Neural cell (in vitro differentiated cells): ENCODE measurements around the gene CDHR5. TPM values are rescaled to one million over a fixed set of nuclear protein-coding genes. Genes with fewer than 3 reads are reported as not detected.

Experiments used
- H2AFZ ChIP-seq: fragments of 200-600, 300-800 bp; sonication (generic), shearing (Covaris generic); 2 replicates; pipeline ENCODE4 v1.6.0; 2014; ENCODE audit warnings: low read depth, mild to moderate bottlenecking, antibody characterized with exemption, low read length, moderate library complexity
- H3F3A ChIP-seq: fragments of 200-600 bp; shearing (Covaris generic); 2 replicates; pipeline ENCODE4 v1.6.1; 2016; ENCODE audit warnings: mild to moderate bottlenecking, moderate library complexity, mixed read lengths, antibody characterized with exemption, low read length; ENCODE audit not compliant: insufficient read depth, poor library complexity, severe bottlenecking
- H3K27ac ChIP-seq: fragments of 200-600, 300-800 bp; sonication (generic), shearing (Covaris generic); 2 replicates; pipeline ENCODE4 v1.5.1; 2014; ENCODE audit warnings: mild to moderate bottlenecking, low read length, moderate library complexity
- H3K27me3 ChIP-seq: fragments of 300-800, 200-600 bp; sonication (generic), shearing (Covaris generic); 2 replicates; pipeline ENCODE4 v1.6.0; 2014; ENCODE audit warnings: mild to moderate bottlenecking, low read depth, low read length, moderate library complexity; ENCODE audit not compliant: insufficient read depth
- H3K36me3 ChIP-seq: fragments of 300-800, 200-600 bp; sonication (generic), shearing (Covaris generic); 2 replicates; pipeline ENCODE4 v1.5.1; 2014; ENCODE audit warnings: mild to moderate bottlenecking, antibody characterized with exemption, low read length, moderate library complexity; ENCODE audit not compliant: insufficient read depth
- H3K4me2 ChIP-seq: fragments of 300-800, 200-600 bp; sonication (generic), shearing (Covaris generic); 2 replicates; pipeline ENCODE4 v1.6.0; 2014; ENCODE audit warnings: mild to moderate bottlenecking, low read length
- H3K4me3 ChIP-seq: fragments of 300-800, 200-600 bp; sonication (generic), shearing (Covaris generic); 2 replicates; pipeline ENCODE4 v1.5.1; 2014; ENCODE audit warnings: mild to moderate bottlenecking, low read length, moderate library complexity
- H3K79me2 ChIP-seq: fragments of 200-600 bp; shearing (Covaris generic); replicated peaks from 2 replicates; pipeline ENCODE4 v1.6.0; 2014; ENCODE audit warnings: mild to moderate bottlenecking, low read length, moderate library complexity; ENCODE audit not compliant: insufficient read depth
- H3K9ac ChIP-seq: fragments of 300-800, 200-600 bp; sonication (generic), shearing (Covaris generic); 2 replicates; pipeline ENCODE4 v1.6.1; 2016; ENCODE audit warnings: mild to moderate bottlenecking, low read length, mixed read lengths
- H3K9me2 ChIP-seq: fragments of 200-600 bp; shearing (Covaris generic); 2 replicates; pipeline ENCODE4 v1.6.1; 2016; ENCODE audit warnings: mild to moderate bottlenecking, low read length, mixed read lengths; ENCODE audit not compliant: insufficient read depth
- H3K9me3 ChIP-seq: fragments of 200-600, 300-800 bp; sonication (generic), shearing (Covaris generic); 2 replicates; pipeline ENCODE4 v1.6.1; 2016; ENCODE audit warnings: mild to moderate bottlenecking, mixed run types, low read length, moderate library complexity, mixed read lengths
- H4K20me1 ChIP-seq: fragments of 200-600 bp; shearing (Covaris generic); 2 replicates; pipeline ENCODE4 v1.6.1; 2016; ENCODE audit warnings: mild to moderate bottlenecking, mixed run types; ENCODE audit not compliant: insufficient read depth
- EP300 ChIP-seq: fragments of 450-650 bp; conservative IDR thresholded peaks from 2 replicates; pipeline ENCODE4 v1.6.1; 2014; ENCODE audit warnings: antibody characterized with exemption, mild to moderate bottlenecking, moderate library complexity; ENCODE audit not compliant: poor library complexity, severe bottlenecking
- EZH2 ChIP-seq: fragments of 200-600, 300-800 bp; shearing (Covaris generic), sonication (generic); IDR thresholded peaks from 2 replicates; pipeline ENCODE4 v1.6.1; 2014; ENCODE audit warnings: antibody characterized with exemption, low read length, borderline replicate concordance, mild to moderate bottlenecking; ENCODE audit not compliant: insufficient read depth, poor library complexity, severe bottlenecking
- MXI1 ChIP-seq: fragments of 450-650 bp; conservative IDR thresholded peaks from 2 replicates; pipeline ENCODE4 v1.6.1; 2014; ENCODE audit warnings: antibody characterized with exemption, mild to moderate bottlenecking; ENCODE audit not compliant: poor library complexity, severe bottlenecking
- POLR2AphosphoS5 ChIP-seq: IDR thresholded peaks from 2 replicates; pipeline ENCODE4 v1.6.1; 2012
- RAD21 ChIP-seq: fragments of 450-650 bp; conservative IDR thresholded peaks from 2 replicates; pipeline ENCODE4 v1.6.1; 2014; ENCODE audit warnings: antibody characterized with exemption, mild to moderate bottlenecking, moderate library complexity
- SMC3 ChIP-seq: fragments of 450-650 bp; conservative IDR thresholded peaks from 2 replicates; pipeline ENCODE4 v1.6.1; 2014; ENCODE audit warnings: antibody characterized with exemption, mild to moderate bottlenecking, moderate library complexity; ENCODE audit not compliant: poor library complexity
- TAF1 ChIP-seq: IDR thresholded peaks from 2 replicates; pipeline ENCODE4 v1.6.1; 2012; ENCODE audit warnings: low read depth
- polyA plus RNA-seq: library from polyadenylated mRNA; depleted of rRNA; stranded (reverse); fragments of >200 nt; gene quantifications from 2 replicates; pipeline ENCODE4 v1.2.3, GENCODE V29; 2014
- TF ChIP-seq, protein P1 (sequence below): fragments of 450-650 bp; IDR thresholded peaks from 2 replicates; pipeline ENCODE4 v1.5.1; 2014; ENCODE audit warnings: antibody characterized with exemption, mild to moderate bottlenecking, moderate library complexity; ENCODE audit not compliant: poor library complexity, severe bottlenecking
- TF ChIP-seq, protein P2 (sequence below): IDR thresholded peaks from 2 replicates; pipeline ENCODE4 v1.6.1; 2012; ENCODE audit warnings: borderline replicate concordance

The CDHR5 gene
- polyA plus RNA-seq, 1 donor from 2014 or later, result not detected

DNA sequence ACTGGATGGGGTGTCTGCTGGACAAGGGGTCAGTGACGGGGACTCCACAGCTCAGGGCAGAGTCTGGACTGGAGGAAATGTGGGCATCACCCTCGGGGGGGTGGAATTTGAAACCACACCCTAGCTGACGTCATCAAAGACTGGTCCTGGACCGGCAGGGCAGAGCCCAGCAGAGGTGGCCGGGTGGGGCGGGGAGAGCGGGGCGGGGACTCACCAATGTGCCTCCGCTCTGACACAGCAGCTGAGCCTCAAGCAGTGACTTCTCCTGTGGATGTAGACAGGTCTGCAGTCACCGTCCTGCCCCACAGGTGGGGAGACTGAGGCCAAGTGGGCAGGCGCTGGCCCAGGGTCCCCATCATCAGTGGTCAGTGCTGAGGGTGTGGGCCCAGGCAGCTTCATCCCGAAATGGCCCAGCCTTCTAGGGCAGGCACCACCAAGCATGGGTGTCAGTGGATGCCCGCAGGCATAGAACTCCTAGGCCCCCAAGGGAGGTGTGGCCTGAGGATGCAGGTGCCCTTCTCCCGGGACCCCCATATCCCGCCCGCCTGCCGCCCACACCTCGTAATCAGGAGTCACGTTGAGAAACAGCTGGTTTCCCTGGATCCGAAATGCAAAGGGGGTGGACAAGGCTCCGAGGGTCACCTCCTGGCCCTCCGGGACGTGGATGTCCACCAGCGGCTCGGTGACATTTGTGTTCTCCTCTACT is 603 bp downstream of the CDHR5 start:
- Histone ChIP-seq H3K9me2 (no peaks in the 10 kb centered on the region), H3K9me3 (no peaks in the 10 kb centered on the region), H3K36me3 (no peaks in the 10 kb centered on the region), H3K27ac (no peak overlapping the region), H2AFZ (no peak overlapping the region), H3K4me3 (no peak overlapping the region), H4K20me1 (no peaks in the 10 kb centered on the region), H3F3A (no peaks in the 10 kb centered on the region), H3K27me3 (no peaks in the 10 kb centered on the region), H3K9ac (no peak overlapping the region), H3K4me2 (no peak overlapping the region), H3K79me2 (no peaks in the 10 kb centered on the region)
- TF ChIP-seq EZH2 (no peak), MXI1 (no peak), SMC3 (no peak), EP300 (no peak), RAD21 (no peak), POLR2AphosphoS5 (no peak), TAF1 (no peak)
- TF ChIP-seq, protein P1, sequence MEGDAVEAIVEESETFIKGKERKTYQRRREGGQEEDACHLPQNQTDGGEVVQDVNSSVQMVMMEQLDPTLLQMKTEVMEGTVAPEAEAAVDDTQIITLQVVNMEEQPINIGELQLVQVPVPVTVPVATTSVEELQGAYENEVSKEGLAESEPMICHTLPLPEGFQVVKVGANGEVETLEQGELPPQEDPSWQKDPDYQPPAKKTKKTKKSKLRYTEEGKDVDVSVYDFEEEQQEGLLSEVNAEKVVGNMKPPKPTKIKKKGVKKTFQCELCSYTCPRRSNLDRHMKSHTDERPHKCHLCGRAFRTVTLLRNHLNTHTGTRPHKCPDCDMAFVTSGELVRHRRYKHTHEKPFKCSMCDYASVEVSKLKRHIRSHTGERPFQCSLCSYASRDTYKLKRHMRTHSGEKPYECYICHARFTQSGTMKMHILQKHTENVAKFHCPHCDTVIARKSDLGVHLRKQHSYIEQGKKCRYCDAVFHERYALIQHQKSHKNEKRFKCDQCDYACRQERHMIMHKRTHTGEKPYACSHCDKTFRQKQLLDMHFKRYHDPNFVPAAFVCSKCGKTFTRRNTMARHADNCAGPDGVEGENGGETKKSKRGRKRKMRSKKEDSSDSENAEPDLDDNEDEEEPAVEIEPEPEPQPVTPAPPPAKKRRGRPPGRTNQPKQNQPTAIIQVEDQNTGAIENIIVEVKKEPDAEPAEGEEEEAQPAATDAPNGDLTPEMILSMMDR, result no peak
- TF ChIP-seq, protein P2, sequence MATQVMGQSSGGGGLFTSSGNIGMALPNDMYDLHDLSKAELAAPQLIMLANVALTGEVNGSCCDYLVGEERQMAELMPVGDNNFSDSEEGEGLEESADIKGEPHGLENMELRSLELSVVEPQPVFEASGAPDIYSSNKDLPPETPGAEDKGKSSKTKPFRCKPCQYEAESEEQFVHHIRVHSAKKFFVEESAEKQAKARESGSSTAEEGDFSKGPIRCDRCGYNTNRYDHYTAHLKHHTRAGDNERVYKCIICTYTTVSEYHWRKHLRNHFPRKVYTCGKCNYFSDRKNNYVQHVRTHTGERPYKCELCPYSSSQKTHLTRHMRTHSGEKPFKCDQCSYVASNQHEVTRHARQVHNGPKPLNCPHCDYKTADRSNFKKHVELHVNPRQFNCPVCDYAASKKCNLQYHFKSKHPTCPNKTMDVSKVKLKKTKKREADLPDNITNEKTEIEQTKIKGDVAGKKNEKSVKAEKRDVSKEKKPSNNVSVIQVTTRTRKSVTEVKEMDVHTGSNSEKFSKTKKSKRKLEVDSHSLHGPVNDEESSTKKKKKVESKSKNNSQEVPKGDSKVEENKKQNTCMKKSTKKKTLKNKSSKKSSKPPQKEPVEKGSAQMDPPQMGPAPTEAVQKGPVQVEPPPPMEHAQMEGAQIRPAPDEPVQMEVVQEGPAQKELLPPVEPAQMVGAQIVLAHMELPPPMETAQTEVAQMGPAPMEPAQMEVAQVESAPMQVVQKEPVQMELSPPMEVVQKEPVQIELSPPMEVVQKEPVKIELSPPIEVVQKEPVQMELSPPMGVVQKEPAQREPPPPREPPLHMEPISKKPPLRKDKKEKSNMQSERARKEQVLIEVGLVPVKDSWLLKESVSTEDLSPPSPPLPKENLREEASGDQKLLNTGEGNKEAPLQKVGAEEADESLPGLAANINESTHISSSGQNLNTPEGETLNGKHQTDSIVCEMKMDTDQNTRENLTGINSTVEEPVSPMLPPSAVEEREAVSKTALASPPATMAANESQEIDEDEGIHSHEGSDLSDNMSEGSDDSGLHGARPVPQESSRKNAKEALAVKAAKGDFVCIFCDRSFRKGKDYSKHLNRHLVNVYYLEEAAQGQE, result no peak

DNA sequence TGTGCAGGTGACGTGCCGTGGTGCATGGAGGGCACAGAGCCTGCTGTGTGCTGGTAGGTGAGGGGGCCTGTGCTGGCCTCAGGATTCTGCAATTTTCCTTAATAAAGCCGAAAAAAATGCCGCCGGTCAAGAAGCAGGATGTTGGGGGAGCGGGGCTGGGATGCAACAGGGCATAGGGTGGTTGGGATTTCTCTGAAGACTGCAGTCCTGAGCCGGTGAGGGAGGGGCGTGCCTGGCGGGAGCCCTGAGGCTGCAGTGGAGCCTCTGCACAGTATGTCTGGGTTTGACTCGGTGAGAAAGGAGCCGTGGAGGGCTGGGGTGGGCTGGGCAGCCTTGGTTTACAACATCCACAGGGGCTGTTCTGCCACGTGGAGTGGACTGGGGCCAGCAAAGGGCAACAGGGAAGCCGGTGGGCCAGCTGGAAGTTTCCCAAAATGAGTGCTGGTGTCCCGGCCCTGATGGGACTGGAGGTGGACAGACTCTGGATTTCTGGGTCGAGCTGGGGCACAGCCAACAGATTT is 1.3 kb downstream of the CDHR5 start:
- Histone ChIP-seq H3K4me2 (no peak overlapping the region), H3K9me3 (no peaks in the 10 kb centered on the region), H3F3A (no peaks in the 10 kb centered on the region), H2AFZ (no peak overlapping the region), H3K79me2 (no peaks in the 10 kb centered on the region), H3K4me3 (no peak overlapping the region), H3K27me3 (no peaks in the 10 kb centered on the region), H3K36me3 (no peaks in the 10 kb centered on the region), H4K20me1 (no peaks in the 10 kb centered on the region), H3K27ac (no peak overlapping the region), H3K9ac (no peak overlapping the region), H3K9me2 (no peaks in the 10 kb centered on the region)
- TF ChIP-seq EZH2, result no peak
- TF ChIP-seq SMC3, result no peak
- TF ChIP-seq TAF1, result no peak
- TF ChIP-seq, protein P2, result no peak
- TF ChIP-seq POLR2AphosphoS5, result no peak
- TF ChIP-seq RAD21, result no peak
- TF ChIP-seq, protein P1, result no peak
- no peak for TF ChIP-seq MXI1
- no peak for TF ChIP-seq EP300
